ENCODE measurements around the gene CLCN7.

Gene CLCN7

GRCh38 chr16:1401758-1402154 lies 73.1 kb downstream of the CLCN7 start:
- DNase-seq (ENCODE audit: low read depth): no peak

DNA sequence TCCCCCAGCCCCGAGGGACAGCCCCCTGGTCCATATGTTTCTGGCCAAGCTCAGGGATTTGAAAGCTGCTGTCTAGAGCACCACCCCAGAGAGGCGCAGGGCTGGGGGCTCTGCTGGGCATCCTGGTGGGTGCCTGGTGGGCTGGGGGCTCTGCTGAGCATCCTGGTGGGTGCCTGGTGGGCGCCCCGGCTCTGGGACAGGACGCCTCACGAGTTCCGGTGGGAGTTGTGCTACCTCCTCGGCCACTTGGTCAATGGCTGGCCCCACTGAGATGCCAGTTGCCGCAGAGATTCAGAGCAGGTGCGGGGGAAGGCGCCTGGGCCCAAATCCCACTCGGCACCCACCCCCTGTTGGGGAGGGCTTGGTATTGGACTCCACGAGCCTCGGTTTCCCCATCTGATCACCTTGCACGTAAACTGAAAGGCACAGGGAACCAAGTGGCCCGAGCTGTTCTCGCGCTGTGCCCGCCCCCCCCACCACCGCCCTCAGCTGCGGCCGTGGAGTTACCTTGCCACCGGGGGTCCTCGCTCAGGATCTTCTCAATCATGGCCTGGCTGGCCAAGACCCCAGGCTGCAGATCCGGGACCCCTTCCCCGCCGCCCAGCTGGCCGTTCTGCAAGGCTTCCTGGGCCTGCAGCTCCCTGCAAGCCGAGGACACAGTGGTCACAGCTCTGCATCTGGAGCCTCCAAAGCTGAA lies 73.6 kb downstream of the CLCN7 start:
- DNase-seq (ENCODE audit: low read depth): no peak

DNA sequence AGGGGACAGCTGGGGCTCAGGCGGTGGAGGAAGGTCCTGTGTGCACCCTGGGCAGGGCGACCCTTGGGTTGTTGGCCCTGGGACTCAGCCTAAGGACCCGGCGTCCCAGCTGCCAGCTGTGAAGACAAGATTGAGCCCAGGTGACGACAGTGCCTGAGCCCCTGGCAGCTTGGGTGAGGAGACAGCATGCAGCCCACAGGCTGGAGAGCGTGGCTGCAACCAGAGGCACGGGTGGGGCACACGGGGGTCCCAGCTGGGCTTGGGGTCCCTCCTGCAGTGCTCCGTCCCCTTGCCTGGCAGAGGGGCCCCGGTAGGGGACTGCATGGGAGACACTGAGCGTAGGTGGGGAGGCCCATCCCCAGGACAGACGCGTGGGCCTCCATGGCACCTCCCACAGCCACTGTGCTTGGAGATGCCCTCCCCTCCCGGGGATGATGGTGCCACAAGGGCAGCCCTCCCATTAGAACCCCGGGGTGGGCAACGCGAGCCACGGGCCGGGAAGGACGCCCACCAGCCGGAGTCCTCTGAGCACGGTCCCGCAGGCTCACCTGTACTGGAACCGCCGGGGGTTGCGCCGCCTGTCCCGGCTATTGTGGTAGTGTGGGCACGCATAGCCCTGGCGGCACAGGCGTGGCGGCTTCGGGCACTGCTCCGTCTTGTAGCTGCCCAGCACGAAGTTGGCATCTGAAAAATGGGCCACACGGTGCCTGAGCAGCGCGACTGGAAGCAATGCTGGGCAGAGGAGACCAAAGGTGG lies 75.8 kb downstream of the CLCN7 start:
- no peak for DNase-seq (ENCODE audit: low read depth)

DNA sequence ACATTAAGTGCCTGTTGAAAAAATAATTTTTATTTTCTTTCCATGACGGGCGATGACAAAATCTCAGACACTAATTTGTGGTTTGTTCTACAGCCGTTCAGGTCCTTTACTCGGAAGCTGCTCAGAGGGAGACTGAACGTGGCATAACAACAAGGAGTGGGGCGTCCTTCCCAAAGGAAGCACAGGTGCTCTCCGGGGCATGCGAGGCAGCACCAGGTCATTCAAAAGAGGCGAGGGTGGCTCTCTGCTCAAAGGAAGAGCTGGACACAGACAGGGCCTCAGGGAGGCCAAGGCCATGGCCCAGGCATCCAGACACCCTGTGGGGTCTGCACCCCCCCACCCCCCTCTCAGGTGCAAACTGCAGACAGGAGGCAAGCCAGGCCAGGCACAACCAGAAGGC lies 76.5 kb downstream of the CLCN7 start:
- DNase-seq (ENCODE audit: low read depth): no peak

GRCh38 chr16:1397779-1398178 lies 77.0 kb downstream of the CLCN7 start:
- DNase-seq (ENCODE audit: low read depth): no peak

DNA sequence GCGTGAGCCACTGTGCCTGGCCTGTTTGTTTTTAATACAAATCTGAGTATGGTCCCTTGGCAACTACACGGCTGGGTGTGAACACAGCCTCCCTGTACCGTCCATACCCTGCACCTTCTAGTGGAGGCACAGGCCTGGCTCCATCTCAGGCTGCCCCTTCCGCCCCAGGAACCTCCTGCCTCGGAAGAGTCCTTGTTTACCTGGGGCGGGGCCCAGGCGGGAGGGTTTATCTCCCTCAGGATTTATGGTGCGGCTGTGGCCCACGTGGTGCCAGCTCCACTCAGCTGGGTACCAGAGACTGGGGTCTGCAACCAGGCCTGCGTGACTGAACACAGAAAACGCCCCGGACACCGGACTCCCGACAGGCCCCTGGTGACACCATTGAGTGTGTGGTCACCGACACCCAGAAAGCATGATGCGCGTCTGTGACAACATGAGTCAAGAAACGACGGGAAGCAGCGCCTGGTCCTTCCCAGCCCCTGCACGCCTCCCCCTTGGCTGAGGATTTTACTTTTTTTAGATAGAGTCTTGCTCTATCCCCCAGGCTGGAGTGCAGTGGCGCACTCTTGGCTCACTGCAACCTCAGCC lies 79.3 kb downstream of the CLCN7 start:
- no peak for DNase-seq (ENCODE audit: low read depth)
